A549 (cell line): ENCODE results near the gene XK. TPM values are rescaled to one million over a fixed set of nuclear protein-coding genes. Genes with fewer than 3 reads are reported as not detected.

ENCODE experiments used
- ATAC-seq, 2 experiments: fragments of 200-7000 bp in 1 of 2; fragments of >200 bp in 1 of 2; cut with Nextera tagmentation in 1 of 2; cut with Tn5 transposase in 1 of 2; 3 replicates each; pipeline versions ENCODE4 v1.8.0 to v1.9.1; 2018 to 2020; ENCODE audit warnings: mild to moderate bottlenecking in 1 of 2, moderate library complexity in 1 of 2
- CTCF ChIA-PET: fragments of 300-600 bp; sonication (Branson Sonifier 250); formaldehyde crosslinking; extraction: SDS; loops from one replicate; lab custom pipeline; 2021; ENCODE audit warnings: antibody characterized with exemption, inconsistent platforms; lab: Yijun Ruan, JAX
- POLR2A ChIA-PET: fragments of 350-600 bp; formaldehyde crosslinking; extraction: SDS; loops from one replicate; lab custom pipeline; 2021; ENCODE audit warnings: antibody characterized with exemption, inconsistent platforms; lab: Yijun Ruan, JAX
- DNase-seq, 2 experiments: peaks; one replicate each; pipeline versions ENCODE4 v3.0.0 to v3.0.0-alpha.2; 2011 to 2016; ENCODE audit warnings: low read depth in 1 of 2, low spot score in 1 of 2
- FAIRE-seq: peaks from 2 replicates; lab custom pipeline; 2011; peaks lifted over from hg19 to GRCh38; lab: Jason Lieb, UNC
- H3K27ac ChIP-seq, 2 experiments: fragments of >200 bp; sonication (Bioruptor Twin); formaldehyde crosslinking; 3 replicates each; pipeline ENCODE4 v1.5.1; 2016 to 2017
- H3K4me1 ChIP-seq: fragments of >200 bp; sonication (Bioruptor Twin); formaldehyde crosslinking; 3 replicates; pipeline ENCODE4 v1.6.1; 2016
- H3K4me2 ChIP-seq: fragments of >200 bp; sonication (Bioruptor Twin); formaldehyde crosslinking; 3 replicates; pipeline ENCODE4 v1.6.1; 2016
- H3K4me3 ChIP-seq: fragments of >200 bp; sonication (Bioruptor Twin); formaldehyde crosslinking; 3 replicates; pipeline ENCODE4 v1.5.1; 2016
- H3K9me3 ChIP-seq: fragments of >200 bp; sonication (Bioruptor Twin); formaldehyde crosslinking; 3 replicates; pipeline ENCODE4 v1.6.1; 2016
- CHD2 ChIP-seq: fragments of 150-350 bp; IDR thresholded peaks from 2 replicates; pipeline ENCODE4 v1.6.1; 2014; ENCODE audit warnings: low read length; ENCODE audit not compliant: partially characterized antibody
- EHMT2 ChIP-seq: fragments of 200-600 bp; sonication (generic); IDR thresholded peaks from 2 replicates; pipeline ENCODE4 v1.6.1; 2016; ENCODE audit warnings: antibody characterized with exemption, low read depth, mild to moderate bottlenecking, moderate library complexity
- FOSL2 ChIP-seq, 2 experiments: fragments of 450-650 bp in 1 of 2; fragments of >200 bp in 1 of 2; sonication (Bioruptor Twin) in 1 of 2; formaldehyde crosslinking; IDR thresholded peaks; 2 replicates each; pipeline versions ENCODE4 v1.5.0 to v1.6.1; 2016 to 2020; ENCODE audit warnings: mild to moderate bottlenecking in 1 of 2, moderate library complexity in 1 of 2
- FOXS1 ChIP-seq: fragments of 250-450 bp; sonication (Bioruptor Pico); IDR thresholded peaks from 2 replicates; pipeline ENCODE4 v1.5.0; 2020; ENCODE audit warnings: mild to moderate bottlenecking, moderate library complexity
- HEYL ChIP-seq: fragments of 250-450 bp; sonication (Bioruptor Pico); IDR thresholded peaks from 2 replicates; pipeline ENCODE4 v1.8.0; 2021; ENCODE audit warnings: mild to moderate bottlenecking, moderate library complexity
- HOXB13 ChIP-seq: fragments of 250-450 bp; sonication (Bioruptor Pico); IDR thresholded peaks from 2 replicates; pipeline ENCODE4 v1.5.0; 2020; ENCODE audit warnings: low read depth, mild to moderate bottlenecking, moderate library complexity
- HOXB5 ChIP-seq: fragments of 250-450 bp; sonication (Bioruptor Pico); IDR thresholded peaks from 2 replicates; pipeline ENCODE4 v1.5.0; 2020; ENCODE audit warnings: mild to moderate bottlenecking, moderate library complexity
- JUN ChIP-seq, 2 experiments: fragments of >200 bp; sonication (Bioruptor Twin); formaldehyde crosslinking; IDR thresholded peaks; 2 replicates in 1 of 2; 3 replicates in 1 of 2; pipeline ENCODE4 v1.6.1; 2016 to 2017
- MAFK ChIP-seq: fragments of 450-650 bp; IDR thresholded peaks from 2 replicates; pipeline ENCODE4 v1.6.1; 2014; ENCODE audit not compliant: partially characterized antibody
- MYC ChIP-seq: IDR thresholded peaks from 2 replicates; pipeline ENCODE4 v1.6.1; 2012; ENCODE audit warnings: mild to moderate bottlenecking, inconsistent platforms, low read length, improper control_type of control experiment, borderline replicate concordance
- NR3C1 ChIP-seq: fragments of >200 bp; sonication (Bioruptor Twin); formaldehyde crosslinking; IDR thresholded peaks from 3 replicates; pipeline ENCODE4 v1.6.1; 2017
- PHF8 ChIP-seq: fragments of 200-600 bp; sonication (generic); IDR thresholded peaks from 2 replicates; pipeline ENCODE4 v1.6.1; 2016; ENCODE audit warnings: low read depth, mild to moderate bottlenecking, antibody characterized with exemption, moderate library complexity, borderline replicate concordance
- POLR2A ChIP-seq: IDR thresholded peaks from 2 replicates; pipeline ENCODE4 v1.6.1; 2012; ENCODE audit warnings: mild to moderate bottlenecking, low read length
- POLR2AphosphoS2 ChIP-seq: conservative IDR thresholded peaks from 2 replicates; pipeline ENCODE4 v1.6.1; 2012; ENCODE audit warnings: low read length, improper control_type of control experiment, inconsistent platforms
- RAD21 ChIP-seq, 2 experiments: fragments of >200 bp in 1 of 2; sonication (Bioruptor Twin) in 1 of 2; formaldehyde crosslinking in 1 of 2; IDR thresholded peaks in 1 of 2; conservative IDR thresholded peaks in 1 of 2; 2 replicates in 1 of 2; 3 replicates in 1 of 2; pipeline ENCODE4 v1.6.1; 2012 to 2018; ENCODE audit warnings: inconsistent platforms in 1 of 2
- RARB ChIP-seq: fragments of 250-450 bp; sonication (Bioruptor Pico); IDR thresholded peaks from 2 replicates; pipeline ENCODE4 v1.8.0; 2021; ENCODE audit warnings: mild to moderate bottlenecking, moderate library complexity
- RFX5 ChIP-seq: fragments of 450-650 bp; IDR thresholded peaks from 2 replicates; pipeline ENCODE4 v1.7.1; 2014; ENCODE audit warnings: antibody characterized with exemption, mild to moderate bottlenecking, moderate library complexity
- RNF2 ChIP-seq: fragments of 200-600 bp; sonication (generic); IDR thresholded peaks from 2 replicates; pipeline ENCODE4 v1.6.1; 2016; ENCODE audit warnings: low read depth, mild to moderate bottlenecking, antibody characterized with exemption, moderate library complexity, borderline replicate concordance
- SMC3 ChIP-seq: fragments of >200 bp; sonication (Bioruptor Twin); formaldehyde crosslinking; IDR thresholded peaks from 3 replicates; pipeline ENCODE4 v1.6.1; 2018; ENCODE audit warnings: inconsistent platforms
- ZC3H11A ChIP-seq: fragments of 450-650 bp; IDR thresholded peaks from 2 replicates; pipeline ENCODE4 v1.6.1; 2014; ENCODE audit warnings: antibody characterized with exemption, mild to moderate bottlenecking
- ZFP36 ChIP-seq: fragments of 450-650 bp; IDR thresholded peaks from 2 replicates; pipeline ENCODE4 v1.6.1; 2014; ENCODE audit warnings: borderline replicate concordance; ENCODE audit not compliant: partially characterized antibody
- ZNF302 ChIP-seq: fragments of 250-450 bp; sonication (Bioruptor Pico); IDR thresholded peaks from 2 replicates; pipeline ENCODE4 v1.9.0; 2021; ENCODE audit warnings: inconsistent platforms, mild to moderate bottlenecking, moderate library complexity
- WGBS: methylation state at CpG from one replicate; pipeline ENCODE4 v1.1.6; 2017; ENCODE audit errors: missing lambda C conversion rate; 5-methylcytosine and 5-hydroxymethylcytosine counted together
- polyA plus RNA-seq, 4 experiments: library from polyadenylated mRNA; depleted of rRNA in 3 of 4; stranded (reverse); fragments of >200 nt; fragmentation: RNase III in 1 of 4; extraction: RNeasy Plus Mini Kit Qiagen cat#74134 plus additional on column Dnase treatment in 1 of 4; gene quantifications; 2 replicates in 3 of 4; 3 replicates in 1 of 4; pipeline ENCODE4 v1.2.3, GENCODE V29; 2011 to 2017
- TF ChIP-seq, protein P1 (sequence below): fragments of >200 bp; sonication (Bioruptor Twin); formaldehyde crosslinking; IDR thresholded peaks from 2 replicates; pipeline ENCODE4 v1.6.1; 2016
- TF ChIP-seq, protein P2 (sequence below): fragments of >200 bp; sonication (Bioruptor Twin); formaldehyde crosslinking; IDR thresholded peaks from 3 replicates; pipeline ENCODE4 v1.5.1; 2016
- TF ChIP-seq, protein P3 (sequence below): IDR thresholded peaks from 2 replicates; pipeline ENCODE4 v1.6.1; 2012
- TF ChIP-seq, protein P4 (sequence below): fragments of 250-450 bp; sonication (Bioruptor Pico); IDR thresholded peaks from 2 replicates; pipeline ENCODE4 v1.5.0; 2021; ENCODE audit warnings: mild to moderate bottlenecking, moderate library complexity, borderline replicate concordance
- TF ChIP-seq, protein P5 (sequence below): IDR thresholded peaks from 2 replicates; pipeline ENCODE4 v1.6.1; 2012; ENCODE audit warnings: low read depth, borderline replicate concordance
- TF ChIP-seq, protein P6 (sequence below): fragments of 450-650 bp; IDR thresholded peaks from 2 replicates; pipeline ENCODE4 v1.6.1; 2014; ENCODE audit warnings: antibody characterized with exemption

The XK gene
- polyA plus RNA-seq, 2 of the 4 experiments (the other 2 are of a cell fraction), result 0.34 to 1.2 TPM

DNA sequence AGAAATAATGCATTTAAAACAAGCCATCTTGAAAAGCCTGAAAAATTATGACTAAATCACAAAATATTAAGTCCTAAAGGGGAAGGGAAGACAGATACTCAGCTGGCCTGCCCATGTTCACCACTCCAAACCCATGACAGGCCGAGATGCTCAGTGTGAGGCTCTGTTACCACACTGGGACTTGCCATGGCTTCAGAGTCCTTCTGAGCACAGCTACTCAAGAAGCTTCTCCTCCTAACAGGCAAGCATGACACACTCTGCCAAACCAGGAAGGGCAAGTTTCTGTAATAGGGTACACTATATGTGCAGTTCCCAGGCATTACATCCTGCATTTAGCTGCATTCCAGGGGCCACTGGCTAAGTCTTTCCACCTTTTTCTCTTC, 60.2 kb downstream of the XK start:
- Histone ChIP-seq H3K4me2 (no peak overlapping the region), H3K4me1 (no peaks in the 10 kb centered on the region), H3K4me3 (no peak overlapping the region), H3K9me3 (no peaks in the 10 kb centered on the region), H3K27ac (no peak overlapping the region)
- POLR2A ChIA-PET, result no interaction called here
- no peak for DNase-seq
- CTCF ChIA-PET, result interaction anchor here (0.6 to 3.9 kb wide), 37 partner anchors 9 to 581 kb away, joined by 3 to 42 read pairs (median 4); partner anchors contain the start of gene RPGR
- TF ChIP-seq MAFK (no peak), RNF2 (no peak), NR3C1 (no peak)
- peak; percentile 20 to 34; a peak in 1 of 6 replicates for ATAC-seq
- no peak for FAIRE-seq
- 78% methylated on average over 1 of the region's 1 CpG for WGBS

DNA sequence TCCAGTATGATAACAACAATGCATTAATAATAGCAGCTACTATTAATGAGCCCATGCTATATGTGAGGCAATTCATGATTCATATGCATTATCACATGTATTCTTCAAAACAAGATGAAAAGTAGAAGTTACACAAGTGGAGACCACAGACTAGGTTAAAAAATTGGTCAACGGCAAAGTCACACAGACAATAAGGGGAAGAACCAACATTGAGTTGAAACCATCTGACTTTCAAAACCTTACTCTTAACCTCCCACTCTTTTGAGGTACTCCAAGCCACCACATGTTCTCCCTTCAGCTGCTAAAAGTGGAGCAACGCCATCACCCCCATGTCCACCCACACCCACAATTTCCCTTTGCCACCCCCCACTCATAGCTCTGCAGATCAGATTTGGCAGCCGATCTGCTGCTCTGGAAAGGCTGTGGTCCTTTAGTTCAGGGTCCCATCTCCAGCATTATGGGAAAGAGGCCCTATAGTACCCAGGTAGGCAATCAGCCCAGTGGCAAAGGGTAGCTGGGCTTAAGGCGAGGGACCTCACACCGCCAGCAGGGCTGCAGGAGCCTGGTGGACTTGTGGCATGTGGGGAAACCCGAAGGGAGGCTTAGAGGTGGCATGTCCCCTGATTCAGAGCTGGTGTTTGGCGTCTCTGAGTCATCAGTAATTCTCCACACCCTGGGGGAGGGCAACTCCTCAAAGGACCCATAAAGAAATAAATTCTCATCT, 60.8 kb downstream of the XK start:
- no peak for FAIRE-seq

DNA sequence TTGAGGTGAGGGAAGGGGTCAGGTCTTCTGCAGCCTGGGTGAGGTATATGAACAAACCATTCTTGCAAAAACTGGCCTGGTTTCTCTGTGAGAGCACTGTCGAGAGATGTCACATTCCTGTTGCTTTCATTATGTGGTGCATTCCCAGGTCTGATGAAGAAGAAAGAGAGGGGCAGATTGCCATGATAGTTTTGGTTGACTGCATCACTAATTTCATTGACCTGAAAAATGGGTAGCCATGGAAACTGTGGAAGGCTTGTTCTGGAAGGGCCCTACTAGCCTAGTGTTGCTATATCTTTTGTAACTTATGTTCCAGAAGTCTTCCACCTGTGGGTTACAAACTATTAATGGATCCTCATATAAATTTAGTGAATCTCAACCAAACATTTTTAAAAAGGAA, 61.4 kb downstream of the XK start:
- Histone ChIP-seq H3K4me1 (no peaks in the 10 kb centered on the region), H3K9me3 (no peaks in the 10 kb centered on the region), H3K4me2 (no peak overlapping the region), H3K27ac (no peak overlapping the region), H3K4me3 (no peak overlapping the region)
- FAIRE-seq, result no peak
- CTCF ChIA-PET, result interaction anchor here (1.3 to 3.9 kb wide), 7 partner anchors 20 to 428 kb away, joined by 3 to 42 read pairs (median 8); no protein-coding TSS in a partner anchor
- no peak for ATAC-seq
- 80% methylated on average over 1 of the region's 1 CpG for WGBS
- no peak for DNase-seq
- POLR2A ChIA-PET, result no interaction called here
- TF ChIP-seq EHMT2, result no peak
- TF ChIP-seq ZNF302 (CRISPR knock-in tag), result no peak
- TF ChIP-seq RAD21 (conservative IDR thresholded peaks at IDR 0.05 in 1 of 2, IDR thresholded peaks at IDR 0.05 in 1 of 2), result no peak
- TF ChIP-seq PHF8, result no peak
- TF ChIP-seq FOSL2 (IDR thresholded peaks at IDR 0.05), result no peak
- TF ChIP-seq FOSL2 (CRISPR knock-in tag; IDR thresholded peaks at IDR 0.05), result no peak
- TF ChIP-seq, protein P1, sequence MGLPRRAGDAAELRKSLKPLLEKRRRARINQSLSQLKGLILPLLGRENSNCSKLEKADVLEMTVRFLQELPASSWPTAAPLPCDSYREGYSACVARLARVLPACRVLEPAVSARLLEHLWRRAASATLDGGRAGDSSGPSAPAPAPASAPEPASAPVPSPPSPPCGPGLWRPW, result no peak
- TF ChIP-seq HOXB5 (CRISPR knock-in tag), result no peak
- TF ChIP-seq MYC, result no peak
- TF ChIP-seq, protein P2, sequence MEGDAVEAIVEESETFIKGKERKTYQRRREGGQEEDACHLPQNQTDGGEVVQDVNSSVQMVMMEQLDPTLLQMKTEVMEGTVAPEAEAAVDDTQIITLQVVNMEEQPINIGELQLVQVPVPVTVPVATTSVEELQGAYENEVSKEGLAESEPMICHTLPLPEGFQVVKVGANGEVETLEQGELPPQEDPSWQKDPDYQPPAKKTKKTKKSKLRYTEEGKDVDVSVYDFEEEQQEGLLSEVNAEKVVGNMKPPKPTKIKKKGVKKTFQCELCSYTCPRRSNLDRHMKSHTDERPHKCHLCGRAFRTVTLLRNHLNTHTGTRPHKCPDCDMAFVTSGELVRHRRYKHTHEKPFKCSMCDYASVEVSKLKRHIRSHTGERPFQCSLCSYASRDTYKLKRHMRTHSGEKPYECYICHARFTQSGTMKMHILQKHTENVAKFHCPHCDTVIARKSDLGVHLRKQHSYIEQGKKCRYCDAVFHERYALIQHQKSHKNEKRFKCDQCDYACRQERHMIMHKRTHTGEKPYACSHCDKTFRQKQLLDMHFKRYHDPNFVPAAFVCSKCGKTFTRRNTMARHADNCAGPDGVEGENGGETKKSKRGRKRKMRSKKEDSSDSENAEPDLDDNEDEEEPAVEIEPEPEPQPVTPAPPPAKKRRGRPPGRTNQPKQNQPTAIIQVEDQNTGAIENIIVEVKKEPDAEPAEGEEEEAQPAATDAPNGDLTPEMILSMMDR, result no peak
- TF ChIP-seq, protein P3, sequence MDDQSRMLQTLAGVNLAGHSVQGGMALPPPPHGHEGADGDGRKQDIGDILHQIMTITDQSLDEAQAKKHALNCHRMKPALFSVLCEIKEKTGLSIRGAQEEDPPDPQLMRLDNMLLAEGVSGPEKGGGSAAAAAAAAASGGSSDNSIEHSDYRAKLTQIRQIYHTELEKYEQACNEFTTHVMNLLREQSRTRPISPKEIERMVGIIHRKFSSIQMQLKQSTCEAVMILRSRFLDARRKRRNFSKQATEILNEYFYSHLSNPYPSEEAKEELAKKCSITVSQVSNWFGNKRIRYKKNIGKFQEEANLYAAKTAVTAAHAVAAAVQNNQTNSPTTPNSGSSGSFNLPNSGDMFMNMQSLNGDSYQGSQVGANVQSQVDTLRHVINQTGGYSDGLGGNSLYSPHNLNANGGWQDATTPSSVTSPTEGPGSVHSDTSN, result no peak
- TF ChIP-seq JUN (IDR thresholded peaks at IDR 0.05), result no peak
- TF ChIP-seq HEYL, result no peak

More for the DNA sequence above, 60.8 kb downstream of the XK start:
- Histone ChIP-seq H3K4me3 (no peak overlapping the region), H3K27ac (no peak overlapping the region), H3K4me1 (no peaks in the 10 kb centered on the region), H3K9me3 (no peaks in the 10 kb centered on the region), H3K4me2 (no peak overlapping the region)
- TF ChIP-seq MAFK (no peak), ZC3H11A (no peak), POLR2A (no peak), RARB (CRISPR knock-in tag) (no peak), ZFP36 (no peak), HOXB5 (CRISPR knock-in tag) (no peak), SMC3 (no peak), POLR2AphosphoS2 (no peak), MYC (no peak), HOXB13 (CRISPR knock-in tag) (no peak), FOXS1 (CRISPR knock-in tag) (no peak), EHMT2 (no peak), CHD2 (no peak), RFX5 (no peak), HEYL (no peak)
- TF ChIP-seq, protein P4, sequence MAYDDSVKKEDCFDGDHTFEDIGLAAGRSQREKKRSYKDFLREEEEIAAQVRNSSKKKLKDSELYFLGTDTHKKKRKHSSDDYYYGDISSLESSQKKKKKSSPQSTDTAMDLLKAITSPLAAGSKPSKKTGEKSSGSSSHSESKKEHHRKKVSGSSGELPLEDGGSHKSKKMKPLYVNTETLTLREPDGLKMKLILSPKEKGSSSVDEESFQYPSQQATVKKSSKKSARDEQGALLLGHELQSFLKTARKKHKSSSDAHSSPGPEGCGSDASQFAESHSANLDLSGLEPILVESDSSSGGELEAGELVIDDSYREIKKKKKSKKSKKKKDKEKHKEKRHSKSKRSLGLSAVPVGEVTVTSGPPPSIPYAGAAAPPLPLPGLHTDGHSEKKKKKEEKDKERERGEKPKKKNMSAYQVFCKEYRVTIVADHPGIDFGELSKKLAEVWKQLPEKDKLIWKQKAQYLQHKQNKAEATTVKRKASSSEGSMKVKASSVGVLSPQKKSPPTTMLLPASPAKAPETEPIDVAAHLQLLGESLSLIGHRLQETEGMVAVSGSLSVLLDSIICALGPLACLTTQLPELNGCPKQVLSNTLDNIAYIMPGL (CRISPR knock-in tag), result no peak
- TF ChIP-seq, protein P1, result no peak
- TF ChIP-seq, protein P5, sequence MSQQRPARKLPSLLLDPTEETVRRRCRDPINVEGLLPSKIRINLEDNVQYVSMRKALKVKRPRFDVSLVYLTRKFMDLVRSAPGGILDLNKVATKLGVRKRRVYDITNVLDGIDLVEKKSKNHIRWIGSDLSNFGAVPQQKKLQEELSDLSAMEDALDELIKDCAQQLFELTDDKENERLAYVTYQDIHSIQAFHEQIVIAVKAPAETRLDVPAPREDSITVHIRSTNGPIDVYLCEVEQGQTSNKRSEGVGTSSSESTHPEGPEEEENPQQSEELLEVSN, result no peak
- TF ChIP-seq, protein P6, sequence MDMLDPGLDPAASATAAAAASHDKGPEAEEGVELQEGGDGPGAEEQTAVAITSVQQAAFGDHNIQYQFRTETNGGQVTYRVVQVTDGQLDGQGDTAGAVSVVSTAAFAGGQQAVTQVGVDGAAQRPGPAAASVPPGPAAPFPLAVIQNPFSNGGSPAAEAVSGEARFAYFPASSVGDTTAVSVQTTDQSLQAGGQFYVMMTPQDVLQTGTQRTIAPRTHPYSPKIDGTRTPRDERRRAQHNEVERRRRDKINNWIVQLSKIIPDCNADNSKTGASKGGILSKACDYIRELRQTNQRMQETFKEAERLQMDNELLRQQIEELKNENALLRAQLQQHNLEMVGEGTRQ, result no peak
- DNase-seq, result no peak
- CTCF ChIA-PET, result interaction anchor here (0.7 to 3.9 kb wide), 19 partner anchors 9 to 580 kb away, joined by 3 to 42 read pairs (median 5); partner anchors contain the start of gene RPGR
- no peak for ATAC-seq
- POLR2A ChIA-PET, result no interaction called here
- WGBS, result 26% methylated on average over 5 of the region's 7 CpGs
